Stimulated activated memory B cell treated with anti-CD40 and anti-IgM and Interleukin-4, amounts not matched to agents 10 μg/mL and 1 μg/mL and 100 μg/mL, for 72 hours (primary cell): Measurements from ENCODE around the gene RPL14.

Experiments
- ATAC-seq: fragments of 150-1000 bp; cut with Tn5 transposase; 2 replicates; pipeline ENCODE4 v1.10.0; 2021
- H3K27ac Mint-ChIP-seq: one replicate; pipeline ENCODE4 v1.8.0; 2022; ENCODE audit warnings: mild to moderate bottlenecking, mixed read lengths
- H3K27me3 Mint-ChIP-seq: one replicate; pipeline ENCODE4 v1.8.0; 2022; ENCODE audit warnings: mixed read lengths
- H3K36me3 Mint-ChIP-seq: one replicate; pipeline ENCODE4 v1.8.0; 2022; ENCODE audit warnings: mixed read lengths
- H3K4me1 Mint-ChIP-seq: one replicate; pipeline ENCODE4 v1.8.0; 2022; ENCODE audit warnings: mixed read lengths
- H3K4me3 Mint-ChIP-seq: one replicate; pipeline ENCODE4 v1.8.0; 2022; ENCODE audit warnings: mild to moderate bottlenecking, moderate library complexity, mixed read lengths
- H3K9me3 Mint-ChIP-seq: one replicate; pipeline ENCODE4 v1.8.0; 2022; ENCODE audit warnings: mixed read lengths

RPL14 gene

DNA sequence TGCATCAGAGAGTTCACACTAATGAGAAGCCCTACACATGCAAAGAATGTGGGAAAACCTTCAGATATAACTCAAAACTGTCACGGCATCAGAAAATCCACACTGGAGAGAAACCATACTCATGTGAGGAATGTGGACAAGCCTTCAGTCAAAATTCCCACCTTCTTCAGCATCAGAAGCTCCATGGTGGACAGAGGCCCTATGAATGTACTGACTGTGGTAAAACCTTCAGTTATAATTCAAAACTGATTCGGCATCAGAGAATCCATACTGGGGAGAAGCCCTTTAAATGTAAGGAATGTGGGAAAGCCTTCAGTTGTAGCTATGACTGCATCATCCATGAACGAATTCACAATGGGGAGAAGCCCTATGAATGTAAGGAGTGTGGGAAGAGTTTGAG is 30.0 kb downstream of the RPL14 start:
- Mint-ChIP-seq H3K4me3 (no peak overlapping the region), H3K9me3 (peaks cover 18% of the 10 kb centered on the region), H3K27ac (no peak overlapping the region), H3K36me3 (peaks cover 68% of the 10 kb centered on the region), H3K27me3 (no peaks in the 10 kb centered on the region), H3K4me1 (peaks cover 3% of the 10 kb centered on the region)
- ATAC-seq, result no peak

DNA sequence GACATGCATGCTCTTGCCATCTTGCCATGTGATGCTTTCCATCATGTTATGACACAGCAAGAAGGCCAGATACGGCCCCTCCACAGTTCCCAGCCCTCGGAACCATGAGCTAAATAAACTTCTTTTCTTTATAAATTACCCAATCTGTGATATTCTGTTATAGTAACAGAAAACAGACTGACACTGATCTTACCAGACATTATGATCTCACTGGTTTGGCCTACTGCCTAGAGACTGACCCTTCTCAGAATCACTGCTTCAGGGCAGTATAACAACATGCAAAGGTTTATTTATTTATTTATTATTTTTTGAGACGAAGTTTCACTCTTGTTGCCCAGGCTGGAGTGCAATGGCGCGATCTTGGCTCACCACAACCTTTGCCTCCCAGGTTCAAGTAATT is 33.8 kb downstream of the RPL14 start:
- no peak overlapping the region for H3K27ac Mint-ChIP-seq
- no peaks in the 10 kb centered on the region for H3K27me3 Mint-ChIP-seq
- peaks cover 18% of the 10 kb centered on the region for H3K9me3 Mint-ChIP-seq
- H3K36me3 Mint-ChIP-seq, result peaks cover 56% of the 10 kb centered on the region
- H3K4me1 Mint-ChIP-seq, result no peaks in the 10 kb centered on the region
- ATAC-seq, result no peak
- no peak overlapping the region for H3K4me3 Mint-ChIP-seq

DNA sequence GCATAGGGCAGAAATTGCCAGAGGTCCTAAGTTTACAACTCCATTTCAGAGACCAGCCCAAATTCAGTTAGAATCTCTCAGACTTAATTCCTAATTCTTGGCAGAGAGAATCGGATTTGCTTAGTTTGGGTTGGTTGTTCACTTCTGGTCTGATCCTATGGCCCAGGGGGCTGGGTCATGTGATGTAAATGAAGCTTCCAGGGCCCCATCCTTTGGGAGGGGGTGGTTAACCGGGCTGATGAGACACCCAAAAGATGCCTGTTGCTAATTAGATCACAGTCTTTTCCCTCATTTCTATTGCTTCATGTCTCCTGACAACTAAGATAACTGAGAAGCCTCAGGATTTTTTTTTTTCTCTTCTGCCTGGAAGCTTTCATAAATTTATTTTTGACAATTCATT is 37.6 kb downstream of the RPL14 start:
- H3K4me3 Mint-ChIP-seq, result no peak overlapping the region
- no peaks in the 10 kb centered on the region for H3K27me3 Mint-ChIP-seq
- no peaks in the 10 kb centered on the region for H3K4me1 Mint-ChIP-seq
- peaks cover 5% of the 10 kb centered on the region for H3K9me3 Mint-ChIP-seq
- no peak overlapping the region for H3K27ac Mint-ChIP-seq
- no peak for ATAC-seq
- peaks cover 30% of the 10 kb centered on the region for H3K36me3 Mint-ChIP-seq

DNA sequence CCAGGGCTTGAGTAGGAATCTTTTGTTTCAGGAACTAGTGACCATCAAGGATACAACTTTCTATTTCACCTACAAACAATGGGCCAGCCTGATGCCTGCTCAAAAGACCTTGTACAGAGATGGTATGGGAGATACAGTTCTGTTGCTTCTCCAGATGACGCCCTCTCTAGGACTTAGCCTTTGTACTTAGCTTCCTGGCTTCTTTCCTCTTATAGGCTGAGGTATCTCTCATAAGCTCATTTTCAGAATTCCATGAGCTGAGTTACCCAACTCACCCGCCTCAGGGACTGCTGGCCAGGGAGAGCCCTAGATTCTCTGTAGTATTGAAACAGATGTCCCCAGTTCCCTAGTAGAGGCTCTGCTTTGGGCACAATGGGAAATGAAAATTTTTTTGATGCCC is 40.1 kb downstream of the RPL14 start:
- Mint-ChIP-seq H3K9me3 (peaks cover 2% of the 10 kb centered on the region), H3K4me3 (no peak overlapping the region), H3K4me1 (no peaks in the 10 kb centered on the region), H3K27ac (no peak overlapping the region), H3K27me3 (no peaks in the 10 kb centered on the region), H3K36me3 (peaks cover 17% of the 10 kb centered on the region)
- ATAC-seq, result no peak

DNA sequence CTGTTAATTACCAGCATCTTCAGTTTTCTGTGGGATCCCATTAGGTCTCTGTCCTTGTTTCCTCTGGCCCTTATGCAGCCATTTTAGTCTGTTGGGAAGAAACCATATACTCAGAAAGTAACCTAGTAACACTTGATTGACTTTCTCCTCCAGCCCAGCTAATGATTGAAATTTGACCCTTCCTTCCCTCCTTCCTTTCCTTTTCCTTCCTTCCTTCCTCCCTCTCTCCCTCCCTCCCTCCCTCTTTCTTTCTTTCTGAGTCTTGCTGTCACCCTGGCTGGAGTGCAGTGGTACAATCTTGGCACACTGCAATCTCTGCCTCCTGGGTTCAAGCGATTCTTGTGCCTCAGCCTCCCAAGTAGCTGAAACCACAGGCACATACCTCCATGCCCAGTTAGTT is 42.8 kb downstream of the RPL14 start:
- peaks cover 2% of the 10 kb centered on the region for H3K9me3 Mint-ChIP-seq
- peaks cover 10% of the 10 kb centered on the region for H3K36me3 Mint-ChIP-seq
- no peak for ATAC-seq
- no peak overlapping the region for H3K27ac Mint-ChIP-seq
- H3K4me3 Mint-ChIP-seq, result no peak overlapping the region
- H3K4me1 Mint-ChIP-seq, result no peaks in the 10 kb centered on the region
- no peaks in the 10 kb centered on the region for H3K27me3 Mint-ChIP-seq

DNA sequence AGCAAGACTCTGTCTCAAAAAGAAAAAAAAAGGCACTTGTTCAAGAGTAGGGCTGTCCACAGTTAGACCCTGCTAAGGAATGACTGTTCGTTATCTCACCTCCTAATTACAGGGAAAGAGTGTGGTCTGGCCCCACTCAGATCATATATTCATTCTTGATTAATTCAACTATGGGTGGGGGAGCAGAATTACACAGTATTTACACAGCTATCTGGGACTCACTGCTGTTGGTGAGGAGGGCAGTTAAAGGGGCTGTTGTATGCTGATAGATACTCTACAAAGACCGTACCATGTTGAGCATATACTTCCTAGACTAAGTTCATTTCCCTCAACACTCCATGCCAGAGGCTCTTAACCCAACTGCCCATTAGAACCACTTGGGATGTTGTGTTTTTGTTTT is 44.9 kb downstream of the RPL14 start:
- no peak overlapping the region for H3K4me3 Mint-ChIP-seq
- H3K9me3 Mint-ChIP-seq, result peaks cover 2% of the 10 kb centered on the region
- H3K27me3 Mint-ChIP-seq, result no peaks in the 10 kb centered on the region
- peaks cover 10% of the 10 kb centered on the region for H3K36me3 Mint-ChIP-seq
- H3K27ac Mint-ChIP-seq, result no peak overlapping the region
- no peak for ATAC-seq
- peaks cover 13% of the 10 kb centered on the region for H3K4me1 Mint-ChIP-seq

DNA sequence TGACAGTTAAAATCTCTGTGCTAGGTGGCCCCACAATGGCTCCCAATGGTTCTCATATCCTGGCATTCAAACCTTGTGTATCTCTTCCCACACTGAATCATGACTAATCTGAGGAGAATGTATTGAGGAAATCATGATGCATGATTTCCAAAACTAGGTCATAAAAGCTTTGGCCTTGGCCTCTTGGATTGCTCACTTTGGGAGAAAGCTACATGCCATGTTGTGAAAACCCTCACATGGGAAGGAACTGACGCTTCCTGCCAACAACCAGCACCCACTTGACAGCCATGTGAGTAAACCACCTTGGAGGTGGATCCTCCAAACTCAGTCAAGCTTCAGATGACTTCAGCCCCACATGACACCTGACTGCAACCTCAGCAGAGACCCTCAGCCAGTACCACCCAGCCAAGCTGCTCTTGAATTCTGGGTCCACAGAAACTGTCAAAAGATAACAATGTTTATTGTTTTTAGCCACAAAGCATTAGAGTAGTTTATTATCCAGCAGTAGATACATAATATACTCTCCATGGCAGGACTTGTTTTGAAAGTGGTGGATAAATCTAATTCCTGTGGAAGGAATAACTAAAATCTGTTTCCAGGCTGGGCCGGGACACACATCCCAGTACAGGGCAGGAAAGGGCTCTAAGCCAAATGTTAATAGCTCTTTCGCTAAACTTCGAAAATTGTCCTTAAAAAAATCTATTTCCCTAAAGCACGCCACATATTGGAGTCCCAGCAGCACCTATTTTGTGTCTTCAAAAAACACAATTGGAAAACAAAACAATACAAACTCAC is 47.7 kb downstream of the RPL14 start:
- H3K36me3 Mint-ChIP-seq, result peaks cover 14% of the 10 kb centered on the region
- no peak for ATAC-seq
- H3K27ac Mint-ChIP-seq, result peak overlapping the region; percentile 90
- H3K9me3 Mint-ChIP-seq, result no peaks in the 10 kb centered on the region
- peak overlapping the region; percentile 89 for H3K4me3 Mint-ChIP-seq
- H3K27me3 Mint-ChIP-seq, result no peaks in the 10 kb centered on the region
- H3K4me1 Mint-ChIP-seq, result peaks cover 27% of the 10 kb centered on the region

DNA sequence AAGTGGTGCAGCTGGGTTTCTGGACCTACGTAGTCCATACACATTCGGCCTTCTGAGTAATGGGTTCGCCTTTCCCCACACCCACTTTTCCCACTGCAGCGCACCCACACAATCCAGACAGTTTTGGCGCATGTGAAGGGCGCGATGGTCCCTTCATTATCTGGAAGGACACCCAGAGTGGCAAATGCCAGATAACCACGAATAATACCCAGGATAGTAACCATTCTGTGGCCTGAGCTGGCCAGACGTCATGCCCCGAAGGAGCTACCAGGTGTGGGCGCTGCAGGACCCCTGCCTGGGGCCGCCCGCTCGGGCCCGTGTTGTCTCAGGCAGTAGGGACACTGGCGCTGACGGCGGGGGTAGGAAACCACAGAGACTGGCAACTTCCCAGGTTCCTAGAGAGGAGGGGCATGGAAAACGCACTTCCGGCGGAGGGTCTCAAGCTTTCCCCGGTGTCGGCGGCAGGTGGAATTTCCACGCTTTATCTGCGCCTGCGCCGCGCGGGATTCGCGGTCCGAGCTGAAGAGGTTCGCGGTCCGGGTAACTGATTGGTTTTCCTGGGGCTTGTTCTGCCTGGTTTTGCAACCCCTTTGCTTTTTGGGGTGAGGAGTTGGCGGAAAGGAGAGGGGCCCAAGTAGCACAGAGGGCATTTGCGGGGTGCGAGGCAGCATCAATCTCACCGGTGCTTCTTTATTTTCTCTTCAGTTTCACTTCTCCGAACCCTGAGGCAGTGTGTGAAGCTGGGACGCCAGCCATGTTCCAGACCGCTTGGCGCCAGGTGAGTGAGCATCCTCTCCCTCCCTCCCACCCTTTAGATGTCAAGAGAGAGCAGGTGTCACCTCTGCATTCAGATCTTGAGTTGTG is 48.7 kb downstream of the RPL14 start, which contains the start of gene ZNF620:
Gene ZNF620, plus strand, starts transcription at position 441 of the 864 bp plus-strand sequence. Its CDS starts 314 bp downstream, at position 755.
- no peaks in the 10 kb centered on the region for H3K27me3 Mint-ChIP-seq
- ATAC-seq, result peak; percentile 89
- peaks cover 37% of the 10 kb centered on the region for H3K4me1 Mint-ChIP-seq
- H3K9me3 Mint-ChIP-seq, result peaks cover 5% of the 10 kb centered on the region
- peak within 1 kb of the TSS; percentile 89 for H3K4me3 Mint-ChIP-seq
- peak within 1 kb of the TSS; percentile 90 for H3K27ac Mint-ChIP-seq
- peaks cover 24% of the 10 kb centered on the region for H3K36me3 Mint-ChIP-seq

DNA sequence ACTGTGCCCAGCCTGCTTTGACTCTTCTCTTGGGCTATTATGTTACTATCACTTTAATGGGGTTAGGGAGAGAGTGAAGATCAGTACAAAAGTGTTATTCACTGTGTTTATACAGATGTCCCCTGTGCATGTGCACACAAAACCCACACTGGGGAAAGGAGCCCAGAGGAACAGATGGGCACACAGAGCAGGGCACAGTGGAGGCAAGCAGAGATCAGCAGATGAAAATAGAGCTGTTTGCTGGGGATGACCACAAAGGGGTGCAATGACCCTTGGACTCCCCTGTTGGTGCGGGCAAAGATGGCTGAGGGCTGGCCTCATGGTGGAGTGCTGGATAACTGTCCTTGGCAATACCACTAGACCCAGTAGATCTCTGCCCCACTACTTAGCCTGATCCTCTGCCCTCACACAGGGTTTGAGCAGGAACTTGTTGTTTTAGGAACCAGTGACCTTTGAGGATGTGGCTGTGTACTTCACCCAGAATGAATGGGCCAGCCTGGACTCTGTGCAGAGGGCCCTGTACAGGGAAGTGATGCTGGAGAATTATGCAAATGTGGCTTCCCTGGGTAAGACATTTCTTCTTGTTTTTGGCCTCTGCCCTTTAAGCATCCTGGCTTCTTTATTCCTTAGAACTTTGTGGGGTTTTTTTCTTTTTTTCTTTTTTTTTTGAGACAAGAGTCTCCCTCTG is 54.0 kb downstream of the RPL14 start:
- Mint-ChIP-seq H3K36me3 (peaks cover 68% of the 10 kb centered on the region), H3K27ac (peak overlapping the region; percentile 82), H3K4me3 (peak overlapping the region; percentile 4), H3K9me3 (peaks cover 5% of the 10 kb centered on the region), H3K4me1 (peaks cover 35% of the 10 kb centered on the region), H3K27me3 (no peaks in the 10 kb centered on the region)
- peak; percentile 99 for ATAC-seq

DNA sequence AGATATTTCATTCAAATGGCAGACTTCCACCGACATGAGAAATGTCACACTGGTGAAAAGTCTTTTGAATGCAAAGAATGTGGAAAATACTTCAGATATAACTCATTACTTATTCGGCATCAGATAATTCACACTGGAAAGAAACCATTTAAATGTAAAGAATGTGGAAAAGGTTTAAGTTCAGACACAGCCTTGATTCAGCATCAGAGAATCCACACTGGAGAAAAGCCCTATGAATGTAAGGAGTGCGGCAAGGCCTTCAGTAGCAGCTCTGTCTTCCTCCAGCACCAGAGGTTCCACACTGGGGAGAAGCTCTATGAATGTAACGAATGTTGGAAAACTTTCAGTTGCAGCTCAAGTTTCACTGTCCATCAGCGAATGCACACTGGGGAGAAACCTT is 59.1 kb downstream of the RPL14 start:
- H3K27ac Mint-ChIP-seq, result no peak overlapping the region
- H3K36me3 Mint-ChIP-seq, result peaks cover 56% of the 10 kb centered on the region
- H3K4me3 Mint-ChIP-seq, result no peak overlapping the region
- peaks cover 2% of the 10 kb centered on the region for H3K4me1 Mint-ChIP-seq
- no peaks in the 10 kb centered on the region for H3K9me3 Mint-ChIP-seq
- ATAC-seq, result no peak
- H3K27me3 Mint-ChIP-seq, result no peaks in the 10 kb centered on the region

DNA sequence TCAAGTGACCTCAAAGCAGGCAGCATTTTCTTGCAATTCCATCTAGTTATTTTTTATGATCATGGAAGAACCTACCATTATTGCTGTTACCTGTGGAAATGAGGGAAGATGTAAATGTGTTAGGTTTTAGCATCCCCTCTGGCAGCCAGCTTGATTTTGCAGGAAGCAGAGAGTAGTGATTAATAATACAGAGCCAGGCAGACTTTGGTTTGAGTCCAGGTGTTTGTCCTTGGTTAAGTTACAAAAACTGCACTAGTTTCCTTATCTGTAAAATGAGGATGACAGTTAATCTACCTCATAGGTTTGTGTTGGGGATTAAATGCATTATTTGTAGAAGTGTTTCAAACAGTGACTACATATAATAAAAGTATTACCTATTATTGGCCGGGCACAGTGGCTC is 60.9 kb downstream of the RPL14 start:
- ATAC-seq, result no peak
- Mint-ChIP-seq H3K27me3 (no peaks in the 10 kb centered on the region), H3K36me3 (peaks cover 46% of the 10 kb centered on the region), H3K4me1 (no peaks in the 10 kb centered on the region), H3K9me3 (no peaks in the 10 kb centered on the region), H3K27ac (no peak overlapping the region), H3K4me3 (no peak overlapping the region)
